Stimulated activated CD4-positive, alpha-beta T cell treated with anti-CD3 and anti-CD28 coated beads, Interleukin-4, amount 100 ng/mL, for 48 hours (primary cell): ENCODE results near the gene LDHA.
A peak's percentile ranks its signal among the peaks of the same experiment; 100 is the strongest.

ENCODE experiments used
- DNase-seq, 2 donors: peaks; one replicate each; pipeline ENCODE4 v3.0.0-alpha.2; 2020; ENCODE audit warnings: low read depth in 2 of 2

LDHA gene

DNA sequence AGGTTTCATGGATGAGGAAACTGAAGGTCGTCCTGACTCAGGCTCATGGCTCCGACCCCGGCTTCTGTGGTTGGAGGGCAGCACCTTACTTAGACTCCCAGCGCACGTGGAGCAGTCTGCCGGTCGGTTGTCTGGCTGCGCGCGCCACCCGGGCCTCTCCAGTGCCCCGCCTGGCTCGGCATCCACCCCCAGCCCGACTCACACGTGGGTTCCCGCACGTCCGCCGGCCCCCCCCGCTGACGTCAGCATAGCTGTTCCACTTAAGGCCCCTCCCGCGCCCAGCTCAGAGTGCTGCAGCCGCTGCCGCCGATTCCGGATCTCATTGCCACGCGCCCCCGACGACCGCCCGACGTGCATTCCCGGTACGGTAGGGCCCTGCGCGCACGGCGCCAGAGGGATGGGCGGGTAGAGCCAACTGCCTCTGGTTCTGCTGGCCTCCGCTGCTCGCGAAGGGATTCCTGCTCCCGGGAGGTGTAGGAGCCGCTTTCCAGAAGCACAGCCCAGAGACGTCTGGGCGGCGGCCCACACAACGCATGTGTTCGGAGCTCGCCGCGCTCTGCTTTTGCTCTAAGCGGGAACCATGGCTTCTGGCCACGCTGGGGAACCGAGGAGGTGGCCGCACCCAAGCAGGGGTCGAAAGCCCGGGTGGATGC lies at the start of gene LDHA:
Gene LDHA, plus strand, starts transcription at position 289 of the 653 bp plus-strand sequence. CDS start 2,280 bp downstream, outside the sequence.
- peak; percentile 99 to 100 for DNase-seq

DNA sequence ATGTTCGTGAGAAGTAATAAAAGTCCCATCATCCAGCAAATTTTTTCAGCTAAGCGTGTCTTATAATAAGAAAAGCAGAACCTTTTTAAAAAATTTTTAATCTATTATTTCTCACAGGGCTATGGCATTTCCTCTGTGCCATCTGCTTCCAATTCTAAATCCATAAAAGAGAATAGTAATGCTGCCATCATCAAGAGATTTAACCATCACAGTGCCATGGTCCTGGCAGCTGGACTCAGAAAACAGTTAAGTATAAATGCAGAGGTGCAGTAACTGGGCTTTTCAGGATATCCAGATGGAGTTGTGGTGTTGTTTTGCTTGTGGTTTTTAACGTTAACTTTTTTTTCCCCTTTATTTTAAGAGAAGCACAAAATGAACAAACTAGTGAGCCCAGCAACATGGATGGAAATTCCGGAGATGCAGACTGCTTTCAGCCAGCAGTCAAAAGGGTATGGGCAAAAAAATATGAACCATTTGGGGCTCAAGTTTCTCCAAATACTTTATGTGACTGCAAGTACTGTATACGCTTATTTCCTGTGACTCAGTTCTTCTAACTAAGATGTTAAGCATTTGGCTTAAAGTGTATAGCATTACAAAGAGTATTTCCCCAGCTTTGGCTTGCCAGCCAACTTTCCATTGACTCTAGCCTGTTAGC lies 46.8 kb upstream of the LDHA start:
- DNase-seq = no peak

DNA sequence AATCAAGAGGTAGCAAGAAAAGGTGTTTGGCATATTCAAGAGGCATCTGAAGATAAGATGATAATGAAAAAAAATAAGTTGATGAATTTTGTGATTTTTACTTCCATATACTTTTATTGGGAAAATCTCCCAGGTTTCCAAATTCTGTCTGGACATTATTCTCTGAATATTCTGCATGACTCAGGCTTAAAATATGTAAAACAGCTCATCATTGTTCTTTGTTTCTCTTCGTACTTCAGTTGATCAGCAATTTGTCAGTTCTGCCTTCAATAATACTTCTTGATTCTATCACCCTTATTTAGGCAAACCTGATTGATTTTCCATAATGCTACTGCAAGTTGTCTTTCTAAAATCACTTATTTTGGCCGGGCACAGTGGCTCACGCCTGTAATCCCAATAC lies 41.8 kb upstream of the LDHA start:
- no peak for DNase-seq

DNA sequence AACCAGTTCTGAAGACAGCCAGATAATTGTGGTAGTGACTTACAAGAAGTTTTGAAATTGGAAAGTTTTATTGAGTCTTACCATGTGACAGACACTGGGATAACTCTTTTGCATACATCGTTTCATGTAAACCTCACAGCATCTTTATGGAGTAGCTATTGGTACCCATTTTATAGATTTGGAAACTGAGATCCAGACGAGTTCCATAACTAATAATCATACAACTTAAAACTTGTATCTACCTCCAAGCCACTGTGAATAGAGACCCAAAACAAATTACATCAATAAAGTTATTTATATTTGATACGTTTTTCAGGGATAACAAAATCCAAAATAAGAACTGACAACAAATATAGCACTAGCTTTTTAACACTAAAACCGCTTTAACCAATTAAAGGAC lies 35.7 kb upstream of the LDHA start:
- no peak for DNase-seq

GRCh38 chr11:18361154-18361553 lies 33.2 kb upstream of the LDHA start:
- no peak for DNase-seq

- no peak for DNase-seq
Observed at GRCh38 chr11:18364495-18365073, 29.8 kb upstream of the LDHA start.

GRCh38 chr11:18365741-18366140 lies 28.6 kb upstream of the LDHA start:
- no peak for DNase-seq

DNA sequence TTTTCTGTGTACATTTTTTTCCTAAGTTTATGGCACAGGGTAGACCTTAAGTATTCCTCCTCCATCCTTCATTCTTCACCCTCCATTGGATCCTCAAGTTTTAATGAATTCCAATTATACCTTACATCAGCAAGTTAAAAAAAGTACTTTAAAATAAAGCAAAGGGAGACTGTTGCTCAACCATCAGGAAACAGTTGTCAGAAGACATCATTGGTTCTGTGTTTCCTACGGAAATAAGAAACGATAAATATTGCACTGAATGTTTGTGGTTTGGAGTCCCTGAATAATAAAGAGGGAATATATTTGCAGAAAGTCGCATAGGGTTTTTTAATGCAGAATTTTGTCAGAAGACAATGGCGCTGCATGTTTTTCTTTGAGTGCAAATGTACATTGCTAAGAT lies 28.1 kb upstream of the LDHA start:
- DNase-seq = no peak

GRCh38 chr11:18367431-18367830 lies 26.9 kb upstream of the LDHA start:
- no peak for DNase-seq

- DNase-seq = no peak
Observed at GRCh38 chr11:18368221-18368620, 26.1 kb upstream of the LDHA start.

DNA sequence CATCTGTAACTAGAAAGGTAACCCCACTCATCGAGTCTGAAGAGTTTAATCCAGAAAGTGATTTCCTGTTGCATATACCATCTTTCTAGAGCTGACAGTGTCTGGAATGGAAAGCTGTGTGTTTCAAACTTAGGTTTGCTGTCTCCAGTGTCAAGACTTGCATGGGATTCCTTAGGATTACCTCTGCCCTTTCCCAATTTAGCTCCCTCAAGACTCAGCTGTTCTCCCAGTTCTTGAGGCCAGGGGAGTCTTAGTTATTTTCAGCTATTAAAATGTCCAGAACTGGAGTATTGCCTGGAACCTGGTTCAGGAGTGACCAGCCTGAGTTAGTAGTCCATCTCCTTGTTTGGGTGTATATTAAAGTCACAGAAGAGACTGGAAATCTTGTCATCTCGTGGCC lies 25.0 kb upstream of the LDHA start:
- DNase-seq = no peak

GRCh38 chr11:18371279-18371678 lies 23.1 kb upstream of the LDHA start:
- no peak for DNase-seq

GRCh38 chr11:18372201-18372600 lies 22.2 kb upstream of the LDHA start:
- DNase-seq = no peak

GRCh38 chr11:18374956-18375355 lies 19.4 kb upstream of the LDHA start:
- DNase-seq = no peak

DNA sequence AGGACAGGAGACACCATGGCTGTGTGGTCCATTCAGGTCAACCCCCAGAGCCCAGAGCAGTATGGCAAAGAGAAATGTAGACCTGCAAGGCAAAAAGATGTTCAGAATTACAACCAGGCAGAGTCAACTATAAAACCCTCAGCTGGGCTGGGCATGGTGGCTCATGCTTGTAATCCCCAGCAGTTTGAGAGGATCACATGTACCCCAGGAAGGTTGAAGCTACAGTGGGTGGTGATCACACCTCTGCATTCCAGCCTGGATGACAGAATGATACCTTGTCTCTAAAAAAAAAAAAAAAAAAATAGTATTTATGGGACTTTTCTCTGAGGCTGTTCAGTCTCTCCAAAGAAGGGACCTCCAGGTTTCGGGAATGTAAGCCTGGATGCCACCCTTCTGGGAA lies 18.4 kb upstream of the LDHA start:
- no peak for DNase-seq

- no peak for DNase-seq
Observed at GRCh38 chr11:18379201-18379600, 15.2 kb upstream of the LDHA start.

- peak; percentile 55 to 81 for DNase-seq
Observed at GRCh38 chr11:18383388-18384156, 10.8 kb upstream of the LDHA start.

DNA sequence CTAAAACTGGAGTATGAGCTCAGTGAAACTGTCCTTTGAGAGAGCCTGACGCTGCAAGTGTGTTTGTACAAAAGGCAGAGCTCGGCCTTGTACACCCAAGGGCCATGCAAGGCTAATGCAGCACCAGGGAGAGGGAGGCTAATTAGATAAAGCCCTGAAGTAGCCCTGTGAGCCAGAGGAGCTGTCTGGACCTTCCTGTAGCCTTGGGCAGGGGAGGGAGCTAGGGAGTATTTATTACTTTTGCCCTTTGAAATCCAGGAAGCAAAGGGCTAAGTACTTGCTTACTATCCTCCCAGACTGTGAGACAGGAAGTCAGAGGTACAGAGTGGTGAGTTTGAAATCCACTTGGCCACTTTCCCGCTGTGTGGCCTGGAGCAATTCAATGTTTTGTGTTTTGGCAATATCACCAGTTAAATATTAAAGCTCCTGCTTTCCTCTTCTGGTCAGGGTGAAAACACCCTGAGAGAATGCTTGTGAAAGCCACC lies 10.2 kb upstream of the LDHA start:
- no peak for DNase-seq

GRCh38 chr11:18390088-18390487 lies 4.3 kb upstream of the LDHA start:
- no peak for DNase-seq

DNA sequence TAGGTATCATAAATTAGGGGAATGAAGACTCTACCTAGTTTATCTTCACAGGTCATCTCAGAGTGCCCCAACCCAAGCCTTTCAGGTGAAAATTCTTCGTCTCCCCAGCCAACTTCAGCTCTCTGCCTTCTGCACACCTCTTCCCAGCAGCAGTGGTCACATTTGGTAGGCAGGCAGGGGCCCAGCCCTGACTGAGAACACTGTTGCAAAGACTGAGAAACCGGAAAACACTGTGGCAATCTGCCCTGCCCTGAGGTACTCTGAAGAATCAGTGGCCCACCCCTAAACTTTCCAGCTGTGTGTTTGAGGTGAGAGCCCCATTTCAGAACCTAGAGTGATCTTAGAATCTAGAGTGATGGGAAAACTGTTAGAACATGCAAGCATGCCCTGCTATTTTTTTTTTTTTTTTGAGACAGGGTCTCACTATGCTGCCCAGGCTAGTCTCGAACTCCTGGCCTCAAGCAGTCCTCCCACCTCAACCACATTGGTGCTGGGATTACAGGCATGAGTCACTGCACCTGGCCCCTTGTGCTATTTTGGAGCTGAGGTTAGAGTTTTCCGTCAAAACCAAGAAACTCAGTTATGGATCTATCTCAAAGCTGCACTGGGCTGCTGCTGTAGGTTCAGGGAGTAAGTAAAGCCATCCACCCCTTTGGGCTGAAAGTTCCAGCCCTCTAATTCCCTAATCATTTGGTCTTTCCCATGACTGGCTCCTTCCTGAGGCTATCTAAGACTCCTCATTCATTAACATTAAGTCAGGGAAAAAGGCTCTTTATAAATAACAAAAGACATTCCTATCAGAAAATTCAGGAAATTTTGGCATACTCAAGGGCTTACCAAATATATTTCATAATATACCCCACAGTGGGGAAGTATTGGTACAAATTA lies 1.7 kb upstream of the LDHA start:
- DNase-seq = no peak

DNA sequence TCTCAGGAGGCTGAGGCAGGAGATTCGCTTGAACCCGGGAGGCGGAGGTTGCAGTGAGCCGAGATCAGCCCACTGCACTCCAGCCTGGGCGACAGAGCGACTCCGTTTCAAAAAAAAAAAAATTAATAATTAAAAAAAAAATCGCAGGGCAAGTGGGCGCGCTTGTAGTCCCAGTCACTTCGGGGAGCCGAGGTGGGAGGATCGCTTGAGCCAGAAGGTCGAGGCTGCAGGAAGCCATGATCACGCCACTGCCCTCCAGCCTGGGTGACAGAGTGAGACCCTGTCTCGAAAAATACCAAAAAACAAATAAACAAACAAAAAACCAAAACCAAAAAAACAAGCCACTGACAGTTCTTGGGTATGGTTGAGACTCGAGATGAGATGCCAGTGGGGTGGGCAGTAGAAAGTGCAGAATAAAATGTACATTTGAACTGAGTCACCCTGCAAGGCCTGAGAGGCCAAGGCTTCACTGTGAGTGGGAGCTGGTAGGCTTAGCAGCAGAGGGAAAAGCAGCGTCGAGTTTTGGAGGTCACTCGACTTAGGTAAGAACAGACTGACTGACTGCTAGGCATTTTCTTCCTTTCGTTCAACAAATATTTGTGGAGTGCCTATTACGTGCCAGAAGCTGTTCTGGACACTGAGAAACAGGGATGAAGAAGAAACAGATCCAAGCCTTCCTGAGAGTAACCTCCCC lies 635 bp upstream of the LDHA start:
- peak in 1 of 2 donors; percentile 25 for DNase-seq
